ENCODE data around the gene C22orf23.

DNA sequence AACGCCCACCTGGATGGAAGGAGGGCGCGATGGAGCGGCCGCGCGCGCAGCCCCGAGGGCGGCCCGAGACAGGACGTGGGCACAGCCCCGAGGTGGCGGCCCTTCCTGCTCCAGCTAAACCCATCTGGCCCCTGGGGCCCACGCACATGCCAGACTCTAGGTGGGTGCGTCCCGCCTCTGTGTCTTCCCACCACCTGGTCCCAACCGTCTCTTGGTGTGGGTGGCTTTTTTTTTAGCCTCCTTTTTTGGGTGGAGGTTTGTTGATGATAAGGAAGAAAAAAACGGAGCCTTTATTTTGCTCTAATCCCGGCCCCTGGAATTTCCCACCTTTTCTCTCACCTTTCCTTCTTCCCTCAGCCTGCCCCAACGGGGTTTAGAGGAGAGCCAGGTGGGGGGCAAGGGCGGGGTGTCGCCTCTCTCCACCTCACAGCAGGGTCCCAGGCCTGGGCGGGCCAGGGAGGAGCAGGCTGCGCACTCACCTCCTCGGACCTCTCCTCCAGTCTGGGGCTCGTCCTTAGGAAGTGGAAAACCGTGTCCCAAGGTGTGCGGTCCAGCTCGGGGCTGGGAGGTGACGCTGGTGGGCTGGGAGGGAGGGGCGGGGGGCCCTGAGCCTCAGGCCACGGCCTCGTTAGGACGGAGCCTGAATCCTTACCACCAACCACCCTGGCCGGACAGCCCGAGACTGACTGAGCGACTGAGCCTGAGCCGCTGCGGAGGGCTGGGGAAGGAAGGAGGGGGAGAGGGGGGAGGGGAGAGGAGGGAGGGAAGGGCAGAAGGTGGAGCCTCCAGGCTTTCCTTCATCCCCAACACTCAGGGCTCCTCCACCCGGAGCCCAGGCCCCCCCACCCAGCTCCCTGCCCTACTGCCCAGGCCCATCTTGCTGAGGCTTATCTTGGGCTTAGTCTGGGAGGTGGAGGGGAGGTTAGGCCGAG is 30.7 kb upstream of the C22orf23 start, which contains the start of gene SOX10:
- no peak for TF ChIP-seq RAD21 (conservative IDR thresholded peaks at IDR 0.05 in 1 of 2, IDR thresholded peaks at IDR 0.05 in 1 of 2)
- no peak for TF ChIP-seq CTCF (IDR thresholded peaks at IDR 0.05)
- TF ChIP-seq MYC (IDR thresholded peaks at IDR 0.05; ENCODE audit: borderline replicate concordance, low read length): no peak
- no peak for TF ChIP-seq E2F6 (IDR thresholded peaks at IDR 0.05; ENCODE audit: borderline replicate concordance, low read depth)
- TF ChIP-seq POLR2A (IDR thresholded peaks at IDR 0.05; ENCODE audit: low read length): no peak
- TF ChIP-seq GATA3 (IDR thresholded peaks at IDR 0.05; ENCODE audit: borderline replicate concordance): no peak
- TF ChIP-seq, protein P1, sequence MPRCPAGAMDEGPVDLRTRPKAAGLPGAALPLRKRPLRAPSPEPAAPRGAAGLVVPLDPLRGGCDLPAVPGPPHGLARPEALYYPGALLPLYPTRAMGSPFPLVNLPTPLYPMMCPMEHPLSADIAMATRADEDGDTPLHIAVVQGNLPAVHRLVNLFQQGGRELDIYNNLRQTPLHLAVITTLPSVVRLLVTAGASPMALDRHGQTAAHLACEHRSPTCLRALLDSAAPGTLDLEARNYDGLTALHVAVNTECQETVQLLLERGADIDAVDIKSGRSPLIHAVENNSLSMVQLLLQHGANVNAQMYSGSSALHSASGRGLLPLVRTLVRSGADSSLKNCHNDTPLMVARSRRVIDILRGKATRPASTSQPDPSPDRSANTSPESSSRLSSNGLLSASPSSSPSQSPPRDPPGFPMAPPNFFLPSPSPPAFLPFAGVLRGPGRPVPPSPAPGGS (IDR thresholded peaks at IDR 0.05): no peak
- no peak for TF ChIP-seq HEYL (CRISPR knock-in tag; IDR thresholded peaks at IDR 0.05)
- TF ChIP-seq ZFP36 (IDR thresholded peaks at IDR 0.05; ENCODE audit: borderline replicate concordance, partially characterized antibody): no peak
- TF ChIP-seq, protein P2, sequence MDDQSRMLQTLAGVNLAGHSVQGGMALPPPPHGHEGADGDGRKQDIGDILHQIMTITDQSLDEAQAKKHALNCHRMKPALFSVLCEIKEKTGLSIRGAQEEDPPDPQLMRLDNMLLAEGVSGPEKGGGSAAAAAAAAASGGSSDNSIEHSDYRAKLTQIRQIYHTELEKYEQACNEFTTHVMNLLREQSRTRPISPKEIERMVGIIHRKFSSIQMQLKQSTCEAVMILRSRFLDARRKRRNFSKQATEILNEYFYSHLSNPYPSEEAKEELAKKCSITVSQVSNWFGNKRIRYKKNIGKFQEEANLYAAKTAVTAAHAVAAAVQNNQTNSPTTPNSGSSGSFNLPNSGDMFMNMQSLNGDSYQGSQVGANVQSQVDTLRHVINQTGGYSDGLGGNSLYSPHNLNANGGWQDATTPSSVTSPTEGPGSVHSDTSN (IDR thresholded peaks at IDR 0.05): no peak
- TF ChIP-seq CBX8 (IDR thresholded peaks at IDR 0.05): no peak
- TF ChIP-seq CHD2 (IDR thresholded peaks at IDR 0.05; ENCODE audit: low read length, partially characterized antibody): no peak
- TF ChIP-seq HDAC2 (IDR thresholded peaks at IDR 0.05): no peak
